Suprapubic skin (tissue), 3 donors: ENCODE data around the gene PDLIM3.

ENCODE experiments used
- EP300 ChIP-seq: sonication (generic); formaldehyde crosslinking; IDR thresholded peaks from one replicate; pipeline ENCODE4 v1.6.1; 2017; ENCODE audit warnings: antibody characterized with exemption
- POLR2A ChIP-seq, 2 donors: fragments of 450-650 bp; IDR thresholded peaks; one replicate each; pipeline ENCODE4 v1.6.1; 2017; ENCODE audit warnings: antibody characterized with exemption in 2 of 2, mild to moderate bottlenecking in 2 of 2, moderate library complexity in 2 of 2
- TF ChIP-seq, protein P1 (sequence below), 2 donors: fragments of 200-600 bp in 1 of 2; fragments of 450-650 bp in 1 of 2; sonication (generic) in 1 of 2; IDR thresholded peaks; one replicate each; pipeline ENCODE4 v1.5.1; 2016 to 2019; ENCODE audit warnings: antibody characterized with exemption in 2 of 2, mild to moderate bottlenecking in 1 of 2, moderate library complexity in 1 of 2

DNA sequence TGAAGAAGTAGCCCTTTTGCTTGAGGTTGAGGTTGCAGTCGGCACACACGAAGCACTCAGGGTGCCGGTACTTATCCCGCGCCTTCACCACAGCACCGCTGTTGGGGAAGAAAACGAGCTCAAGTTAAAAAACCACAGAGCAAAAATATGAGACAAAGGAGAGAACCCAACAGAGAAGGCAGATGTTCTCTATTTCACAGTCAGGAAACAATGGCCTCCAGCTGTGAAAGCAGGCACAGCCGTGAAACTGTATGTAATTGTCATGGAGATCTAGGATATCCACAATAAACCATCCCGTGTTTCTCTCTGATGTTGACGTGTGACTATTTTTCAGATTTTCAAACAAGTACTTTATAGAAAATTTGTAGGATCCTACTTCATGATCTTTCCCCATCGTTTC is 32.9 kb downstream of the PDLIM3 start:
- TF ChIP-seq, protein P1, sequence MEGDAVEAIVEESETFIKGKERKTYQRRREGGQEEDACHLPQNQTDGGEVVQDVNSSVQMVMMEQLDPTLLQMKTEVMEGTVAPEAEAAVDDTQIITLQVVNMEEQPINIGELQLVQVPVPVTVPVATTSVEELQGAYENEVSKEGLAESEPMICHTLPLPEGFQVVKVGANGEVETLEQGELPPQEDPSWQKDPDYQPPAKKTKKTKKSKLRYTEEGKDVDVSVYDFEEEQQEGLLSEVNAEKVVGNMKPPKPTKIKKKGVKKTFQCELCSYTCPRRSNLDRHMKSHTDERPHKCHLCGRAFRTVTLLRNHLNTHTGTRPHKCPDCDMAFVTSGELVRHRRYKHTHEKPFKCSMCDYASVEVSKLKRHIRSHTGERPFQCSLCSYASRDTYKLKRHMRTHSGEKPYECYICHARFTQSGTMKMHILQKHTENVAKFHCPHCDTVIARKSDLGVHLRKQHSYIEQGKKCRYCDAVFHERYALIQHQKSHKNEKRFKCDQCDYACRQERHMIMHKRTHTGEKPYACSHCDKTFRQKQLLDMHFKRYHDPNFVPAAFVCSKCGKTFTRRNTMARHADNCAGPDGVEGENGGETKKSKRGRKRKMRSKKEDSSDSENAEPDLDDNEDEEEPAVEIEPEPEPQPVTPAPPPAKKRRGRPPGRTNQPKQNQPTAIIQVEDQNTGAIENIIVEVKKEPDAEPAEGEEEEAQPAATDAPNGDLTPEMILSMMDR (IDR thresholded peaks at IDR 0.05), result no peak
- TF ChIP-seq POLR2A (IDR thresholded peaks at IDR 0.05) (no peak), EP300 (no peak)
